ENCODE results near the gene NPTN. TPM values are rescaled to one million over a fixed set of nuclear protein-coding genes. Genes with fewer than 3 reads are reported as not detected.

NPTN gene
- total RNA-seq, 1 experiment from 2014 or later: 90.9 TPM

DNA sequence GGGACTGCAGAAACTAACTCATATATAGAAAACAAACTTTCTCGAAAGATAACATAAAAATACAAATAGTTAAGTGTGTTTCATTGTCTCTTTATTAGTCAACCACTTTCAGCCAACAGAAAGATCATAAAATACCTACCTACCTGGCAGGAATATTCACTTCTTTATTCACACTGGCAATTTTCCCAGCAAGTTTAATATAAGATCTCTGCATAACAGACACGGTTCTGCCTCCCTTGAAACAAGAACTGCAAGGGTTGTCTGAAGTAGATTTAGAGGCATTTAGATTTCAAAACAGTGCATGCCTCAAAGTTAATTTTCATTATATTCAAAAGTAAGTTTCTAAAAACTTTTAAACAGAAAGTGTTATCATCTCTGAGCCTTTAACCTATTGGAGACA, 7.1 kb downstream of the NPTN start:
- no peak overlapping the region for H3K27ac ChIP-seq (ENCODE audit: low read depth, low read length)
- no peak overlapping the region for H3K4me3 ChIP-seq (replicated peaks in 1 of 2; ENCODE audit: low read depth in 1 of 2, low read length in 2 of 2)
- POLR2A ChIA-PET: no interaction called here

More for the DNA sequence above, 7.1 kb downstream of the NPTN start:
- intact Hi-C loops (cut with micrococcal nuclease): no loop called here
- peaks cover 99% of the 10 kb centered on the region for H3K79me2 ChIP-seq (ENCODE audit: insufficient read depth, low read length)
- no peaks in the 10 kb centered on the region for H3K27me3 ChIP-seq (ENCODE audit: insufficient read depth, low read length)
- no peaks in the 10 kb centered on the region for H3K9me3 ChIP-seq (ENCODE audit: control insufficient read depth in 1 of 2, insufficient read depth in 1 of 2, low read depth in 1 of 2, low read length in 2 of 2)
- peaks cover 0 to 3% of the 10 kb centered on the region in 2 experiments; a peak in 1 of 4 replicates for H3K4me1 ChIP-seq (ENCODE audit: control insufficient read depth in 1 of 2, insufficient read depth in 2 of 2, low read length in 2 of 2)
- CTCF ChIA-PET: no interaction called here
- no peaks in the 10 kb centered on the region for H3K9me2 ChIP-seq (ENCODE audit: insufficient read depth)
- ATAC-seq (no peak), DNase-seq (ENCODE audit: low read depth, low spot score) (no peak)
- H2AFZ ChIP-seq (ENCODE audit: low read depth, low read length, poor library complexity, severe bottlenecking): no peak overlapping the region
- RAD21 ChIA-PET (ENCODE audit: low non-redundant PET in 1 of 2, low total read pairs in 2 of 2, uncharacterized antibody in 2 of 2, unreplicated experiment in 2 of 2): no interaction called here
- TF ChIP-seq POLR2AphosphoS5 (IDR thresholded peaks at IDR 0.05; ENCODE audit: low read depth, low read length): no peak
- TF ChIP-seq, protein P1, sequence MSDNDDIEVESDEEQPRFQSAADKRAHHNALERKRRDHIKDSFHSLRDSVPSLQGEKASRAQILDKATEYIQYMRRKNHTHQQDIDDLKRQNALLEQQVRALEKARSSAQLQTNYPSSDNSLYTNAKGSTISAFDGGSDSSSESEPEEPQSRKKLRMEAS (IDR thresholded peaks at IDR 0.05): no peak
- TF ChIP-seq, protein P2, sequence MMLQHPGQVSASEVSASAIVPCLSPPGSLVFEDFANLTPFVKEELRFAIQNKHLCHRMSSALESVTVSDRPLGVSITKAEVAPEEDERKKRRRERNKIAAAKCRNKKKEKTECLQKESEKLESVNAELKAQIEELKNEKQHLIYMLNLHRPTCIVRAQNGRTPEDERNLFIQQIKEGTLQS (IDR thresholded peaks at IDR 0.05): no peak
- TF ChIP-seq, protein P3, sequence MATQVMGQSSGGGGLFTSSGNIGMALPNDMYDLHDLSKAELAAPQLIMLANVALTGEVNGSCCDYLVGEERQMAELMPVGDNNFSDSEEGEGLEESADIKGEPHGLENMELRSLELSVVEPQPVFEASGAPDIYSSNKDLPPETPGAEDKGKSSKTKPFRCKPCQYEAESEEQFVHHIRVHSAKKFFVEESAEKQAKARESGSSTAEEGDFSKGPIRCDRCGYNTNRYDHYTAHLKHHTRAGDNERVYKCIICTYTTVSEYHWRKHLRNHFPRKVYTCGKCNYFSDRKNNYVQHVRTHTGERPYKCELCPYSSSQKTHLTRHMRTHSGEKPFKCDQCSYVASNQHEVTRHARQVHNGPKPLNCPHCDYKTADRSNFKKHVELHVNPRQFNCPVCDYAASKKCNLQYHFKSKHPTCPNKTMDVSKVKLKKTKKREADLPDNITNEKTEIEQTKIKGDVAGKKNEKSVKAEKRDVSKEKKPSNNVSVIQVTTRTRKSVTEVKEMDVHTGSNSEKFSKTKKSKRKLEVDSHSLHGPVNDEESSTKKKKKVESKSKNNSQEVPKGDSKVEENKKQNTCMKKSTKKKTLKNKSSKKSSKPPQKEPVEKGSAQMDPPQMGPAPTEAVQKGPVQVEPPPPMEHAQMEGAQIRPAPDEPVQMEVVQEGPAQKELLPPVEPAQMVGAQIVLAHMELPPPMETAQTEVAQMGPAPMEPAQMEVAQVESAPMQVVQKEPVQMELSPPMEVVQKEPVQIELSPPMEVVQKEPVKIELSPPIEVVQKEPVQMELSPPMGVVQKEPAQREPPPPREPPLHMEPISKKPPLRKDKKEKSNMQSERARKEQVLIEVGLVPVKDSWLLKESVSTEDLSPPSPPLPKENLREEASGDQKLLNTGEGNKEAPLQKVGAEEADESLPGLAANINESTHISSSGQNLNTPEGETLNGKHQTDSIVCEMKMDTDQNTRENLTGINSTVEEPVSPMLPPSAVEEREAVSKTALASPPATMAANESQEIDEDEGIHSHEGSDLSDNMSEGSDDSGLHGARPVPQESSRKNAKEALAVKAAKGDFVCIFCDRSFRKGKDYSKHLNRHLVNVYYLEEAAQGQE (IDR thresholded peaks at IDR 0.05; ENCODE audit: low read depth): no peak
- TF ChIP-seq SP1 (IDR thresholded peaks at IDR 0.05; ENCODE audit: low read depth): no peak
- TF ChIP-seq JUND (IDR thresholded peaks at IDR 0.05): no peak
- TF ChIP-seq CEBPB (IDR thresholded peaks at IDR 0.05; ENCODE audit: low read depth): no peak
- no peak for TF ChIP-seq ZNF274 (IDR thresholded peaks at IDR 0.05; ENCODE audit: low read depth, low read length)
- TF ChIP-seq, protein P4, sequence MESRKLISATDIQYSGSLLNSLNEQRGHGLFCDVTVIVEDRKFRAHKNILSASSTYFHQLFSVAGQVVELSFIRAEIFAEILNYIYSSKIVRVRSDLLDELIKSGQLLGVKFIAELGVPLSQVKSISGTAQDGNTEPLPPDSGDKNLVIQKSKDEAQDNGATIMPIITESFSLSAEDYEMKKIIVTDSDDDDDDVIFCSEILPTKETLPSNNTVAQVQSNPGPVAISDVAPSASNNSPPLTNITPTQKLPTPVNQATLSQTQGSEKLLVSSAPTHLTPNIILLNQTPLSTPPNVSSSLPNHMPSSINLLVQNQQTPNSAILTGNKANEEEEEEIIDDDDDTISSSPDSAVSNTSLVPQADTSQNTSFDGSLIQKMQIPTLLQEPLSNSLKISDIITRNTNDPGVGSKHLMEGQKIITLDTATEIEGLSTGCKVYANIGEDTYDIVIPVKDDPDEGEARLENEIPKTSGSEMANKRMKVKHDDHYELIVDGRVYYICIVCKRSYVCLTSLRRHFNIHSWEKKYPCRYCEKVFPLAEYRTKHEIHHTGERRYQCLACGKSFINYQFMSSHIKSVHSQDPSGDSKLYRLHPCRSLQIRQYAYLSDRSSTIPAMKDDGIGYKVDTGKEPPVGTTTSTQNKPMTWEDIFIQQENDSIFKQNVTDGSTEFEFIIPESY (IDR thresholded peaks at IDR 0.05; ENCODE audit: extremely low read depth, insufficient replicate concordance, low read length): no peak
- TF ChIP-seq TCF7L2 (IDR thresholded peaks at IDR 0.05; ENCODE audit: borderline replicate concordance, extremely low read depth, insufficient read depth, insufficient read length): no peak
- TF ChIP-seq SIN3A (IDR thresholded peaks at IDR 0.05; ENCODE audit: low read depth): no peak
- no peak for TF ChIP-seq POLR2A (IDR thresholded peaks at IDR 0.05; ENCODE audit: borderline replicate concordance, extremely low read depth, insufficient read depth, insufficient read length)
- TF ChIP-seq ZFX (IDR thresholded peaks at IDR 0.05): no peak
- TF ChIP-seq YY1 (IDR thresholded peaks at IDR 0.05; ENCODE audit: extremely low read depth, insufficient replicate concordance, low read depth, low read length): no peak
- TF ChIP-seq CBX3 (IDR thresholded peaks at IDR 0.05; ENCODE audit: low read depth): no peak
- no peaks in the 10 kb centered on the region for H3K36me3 ChIP-seq (ENCODE audit: control insufficient read depth in 1 of 2, insufficient read depth in 2 of 2, low read length in 2 of 2)
- peaks cover 16% of the 10 kb centered on the region for H4K20me1 ChIP-seq (ENCODE audit: insufficient read depth)
- no peak overlapping the region for H3K9ac ChIP-seq (ENCODE audit: low read length)
- H3K4me2 ChIP-seq (ENCODE audit: low read length): no peak overlapping the region
- BruUV-seq (replicated peaks): no TSS peak

Data from HCT116 (cell line).